ENCODE data around the gene STARD13.

The STARD13 gene

DNA sequence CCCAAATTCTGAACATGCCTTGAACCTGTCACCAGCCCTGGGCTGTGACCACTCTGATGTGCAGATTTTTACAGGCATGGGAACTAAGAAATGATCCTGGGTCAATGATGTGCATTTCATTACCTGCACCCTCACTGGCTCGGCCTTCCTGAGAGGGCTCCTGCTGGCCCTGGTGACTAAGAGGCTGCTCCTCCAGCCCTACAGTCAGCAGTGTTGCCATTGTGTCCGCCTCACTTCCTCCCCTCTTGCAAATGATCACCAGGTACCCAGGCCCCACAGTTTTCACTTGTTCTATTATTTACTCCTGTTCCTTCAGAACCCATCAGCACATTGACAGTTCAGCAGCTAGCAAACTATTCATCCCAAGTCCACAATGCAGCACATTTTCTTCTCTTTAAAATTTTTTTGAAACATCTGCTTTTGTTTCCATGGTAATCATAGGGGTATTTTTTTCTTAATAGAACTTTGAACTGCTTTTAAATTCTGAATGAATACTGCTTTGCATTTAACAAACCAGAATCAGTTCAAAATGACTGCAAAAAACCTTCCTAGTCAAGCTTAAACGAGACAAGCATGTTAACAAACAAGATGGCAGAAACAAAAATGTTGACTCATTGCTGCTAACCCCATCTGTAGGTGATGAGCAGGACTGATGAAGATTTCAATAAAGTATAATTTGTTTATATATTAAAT lies 29.3 kb downstream of the STARD13 start:
- Histone ChIP-seq H3K4me1 (ENCODE audit: control insufficient read depth, insufficient read depth, low read length) (peaks cover 12% of the 10 kb centered on the region), H3K27ac (ENCODE audit: low read length) (no peak overlapping the region), H3K27me3 (ENCODE audit: control insufficient read depth in 1 of 2, insufficient read depth in 2 of 2, low read length in 2 of 2) (no peaks in the 10 kb centered on the region), H3K9ac (ENCODE audit: low read length in 2 of 2) (no peak overlapping the region), H3K4me3 (ENCODE audit: low read length in 2 of 2) (no peak overlapping the region), H3K36me3 (ENCODE audit: control insufficient read depth in 2 of 2, insufficient read depth in 2 of 2, low read length in 2 of 2) (no peaks in the 10 kb centered on the region), H3K9me3 (ENCODE audit: control insufficient read depth in 2 of 2, low read length in 2 of 2) (no peaks in the 10 kb centered on the region)

DNA sequence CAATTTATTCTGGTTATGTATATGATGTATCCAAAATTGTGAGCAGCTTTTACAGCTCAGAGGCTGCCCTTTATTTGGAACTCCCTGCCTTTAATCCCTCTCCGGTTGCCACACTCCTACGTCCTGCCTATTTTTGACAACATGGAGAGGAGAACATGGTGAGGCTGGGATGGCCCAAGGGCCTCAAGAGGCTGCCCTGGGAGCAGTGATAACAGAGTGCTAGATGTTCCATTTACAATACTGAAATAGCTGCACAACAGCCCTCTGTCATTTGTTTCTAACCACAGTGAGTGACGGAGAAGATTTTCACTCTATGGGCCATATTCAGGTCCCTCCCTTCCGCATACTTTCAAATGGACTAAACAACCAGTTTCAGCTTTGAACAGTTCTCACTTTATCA lies 33.4 kb downstream of the STARD13 start:
- H3K27ac ChIP-seq (ENCODE audit: low read length), result no peak overlapping the region
- no peaks in the 10 kb centered on the region for H3K36me3 ChIP-seq (ENCODE audit: control insufficient read depth in 2 of 2, insufficient read depth in 2 of 2, low read length in 2 of 2)
- no peaks in the 10 kb centered on the region for H3K27me3 ChIP-seq (ENCODE audit: control insufficient read depth in 1 of 2, insufficient read depth in 2 of 2, low read length in 2 of 2)
- no peak overlapping the region for H3K4me3 ChIP-seq (ENCODE audit: low read length in 2 of 2)
- no peaks in the 10 kb centered on the region for H3K9me3 ChIP-seq (ENCODE audit: control insufficient read depth in 2 of 2, low read length in 2 of 2)
- H3K4me1 ChIP-seq (ENCODE audit: control insufficient read depth, insufficient read depth, low read length), result peaks cover 10% of the 10 kb centered on the region
- H3K9ac ChIP-seq (ENCODE audit: low read length in 2 of 2), result no peak overlapping the region

DNA sequence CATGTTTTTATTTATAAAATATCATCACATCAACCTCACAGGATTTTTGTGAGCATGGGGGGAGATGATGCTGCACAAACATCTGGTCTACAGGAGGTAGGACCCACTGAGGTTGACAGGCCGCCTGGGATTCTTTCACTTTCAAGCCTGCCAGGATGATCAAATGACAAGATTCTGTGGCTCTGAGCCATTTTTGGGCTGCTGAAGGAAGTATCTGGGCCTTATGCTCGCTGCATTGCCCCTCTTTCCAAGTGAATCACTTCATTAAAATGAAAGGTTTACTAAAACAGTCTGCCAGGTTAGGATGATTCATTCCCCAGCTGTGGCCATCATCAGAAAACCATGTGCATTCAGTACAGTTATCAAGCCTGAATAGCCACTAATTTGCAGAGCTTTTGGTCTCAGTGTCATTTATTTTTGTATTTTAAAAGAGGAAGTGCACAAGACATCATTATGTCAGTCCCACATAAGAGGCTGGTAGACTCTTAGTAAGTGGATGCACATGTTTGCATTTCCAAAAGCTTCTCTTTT lies 34.4 kb downstream of the STARD13 start:
- Histone ChIP-seq H3K4me1 (ENCODE audit: control insufficient read depth, insufficient read depth, low read length) (peaks cover 10% of the 10 kb centered on the region), H3K36me3 (ENCODE audit: control insufficient read depth in 2 of 2, insufficient read depth in 2 of 2, low read length in 2 of 2) (no peaks in the 10 kb centered on the region), H3K4me3 (ENCODE audit: low read length in 2 of 2) (peak overlapping the region in 1 of 2 donors; percentile 42), H3K9me3 (ENCODE audit: control insufficient read depth in 2 of 2, low read length in 2 of 2) (no peaks in the 10 kb centered on the region), H3K27me3 (ENCODE audit: control insufficient read depth in 1 of 2, insufficient read depth in 2 of 2, low read length in 2 of 2) (no peaks in the 10 kb centered on the region), H3K27ac (ENCODE audit: low read length) (peak overlapping the region; percentile 20), H3K9ac (ENCODE audit: low read length in 2 of 2) (peak overlapping the region in 1 of 2 donors; percentile 34)

DNA sequence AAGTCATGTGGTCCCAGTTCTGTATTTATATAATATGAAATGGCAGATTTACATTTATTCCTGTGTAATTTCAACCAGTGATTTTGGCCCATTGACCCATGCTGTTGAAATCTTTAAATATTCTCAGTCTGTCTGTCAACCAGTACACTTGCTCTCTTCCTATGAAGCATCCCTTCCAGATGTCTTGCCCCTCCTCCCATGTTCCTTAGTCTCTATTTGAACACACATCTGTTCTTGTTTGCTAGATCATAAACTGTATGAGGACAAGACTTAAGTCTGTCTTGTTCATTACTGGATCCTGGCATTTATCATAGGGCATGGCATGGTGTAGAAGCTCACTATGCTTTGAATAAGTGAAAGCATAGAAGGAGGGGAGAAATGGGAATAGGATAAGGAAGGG lies 34.9 kb downstream of the STARD13 start:
- H3K4me1 ChIP-seq (ENCODE audit: control insufficient read depth, insufficient read depth, low read length), result peaks cover 10% of the 10 kb centered on the region
- peak overlapping the region in 1 of 2 donors; percentile 42 for H3K4me3 ChIP-seq (ENCODE audit: low read length in 2 of 2)
- peak overlapping the region in 1 of 2 donors; percentile 34 for H3K9ac ChIP-seq (ENCODE audit: low read length in 2 of 2)
- no peaks in the 10 kb centered on the region for H3K36me3 ChIP-seq (ENCODE audit: control insufficient read depth in 2 of 2, insufficient read depth in 2 of 2, low read length in 2 of 2)
- H3K27me3 ChIP-seq (ENCODE audit: control insufficient read depth in 1 of 2, insufficient read depth in 2 of 2, low read length in 2 of 2), result no peaks in the 10 kb centered on the region
- H3K9me3 ChIP-seq (ENCODE audit: control insufficient read depth in 2 of 2, low read length in 2 of 2), result no peaks in the 10 kb centered on the region
- H3K27ac ChIP-seq (ENCODE audit: low read length), result peak overlapping the region; percentile 20

DNA sequence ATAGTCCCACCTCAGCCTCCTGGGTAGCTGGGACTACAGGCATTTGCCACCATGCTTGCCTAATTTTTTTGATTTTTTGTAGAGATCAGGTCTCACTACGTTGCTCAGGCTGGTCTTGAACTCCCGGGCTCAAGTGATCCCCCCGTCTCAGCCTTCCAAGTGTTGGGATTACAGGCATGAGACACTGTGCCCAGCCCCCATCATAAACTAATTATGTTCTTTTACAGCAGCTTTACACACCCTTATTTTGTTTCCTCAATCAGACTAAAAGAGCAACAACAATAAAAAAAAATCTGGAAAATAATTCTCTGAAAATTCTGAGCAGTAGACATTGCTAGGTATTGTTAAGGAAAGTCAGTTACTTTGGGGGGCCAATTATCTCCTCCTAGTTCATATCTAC lies 35.7 kb downstream of the STARD13 start:
- Histone ChIP-seq H3K4me3 (ENCODE audit: low read length in 2 of 2) (no peak overlapping the region), H3K27ac (ENCODE audit: low read length) (no peak overlapping the region), H3K9ac (ENCODE audit: low read length in 2 of 2) (no peak overlapping the region), H3K36me3 (ENCODE audit: control insufficient read depth in 2 of 2, insufficient read depth in 2 of 2, low read length in 2 of 2) (no peaks in the 10 kb centered on the region), H3K9me3 (ENCODE audit: control insufficient read depth in 2 of 2, low read length in 2 of 2) (no peaks in the 10 kb centered on the region), H3K4me1 (ENCODE audit: control insufficient read depth, insufficient read depth, low read length) (peaks cover 10% of the 10 kb centered on the region), H3K27me3 (ENCODE audit: control insufficient read depth in 1 of 2, insufficient read depth in 2 of 2, low read length in 2 of 2) (no peaks in the 10 kb centered on the region)

DNA sequence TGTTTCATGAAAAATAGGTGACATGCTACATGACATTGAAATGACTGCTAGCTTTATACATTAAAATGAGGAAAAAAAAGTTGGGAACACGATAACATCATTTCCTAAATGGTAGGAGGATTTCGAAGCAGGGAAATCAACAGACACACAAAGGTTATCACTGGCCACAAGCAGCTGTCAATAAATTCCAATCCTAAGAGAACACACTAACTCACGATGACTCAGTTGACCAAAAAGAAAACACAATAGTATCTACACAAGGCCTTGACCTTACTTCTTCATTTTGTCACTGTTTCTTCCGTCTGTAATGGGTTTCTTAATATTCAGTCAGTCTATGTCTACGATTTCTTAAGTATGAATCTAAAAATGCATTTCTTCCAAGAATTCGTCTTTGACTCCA lies 36.5 kb downstream of the STARD13 start:
- Histone ChIP-seq H3K36me3 (ENCODE audit: control insufficient read depth in 2 of 2, insufficient read depth in 2 of 2, low read length in 2 of 2) (peaks cover 0 to 2% of the 10 kb centered on the region in 2 donors), H3K4me3 (ENCODE audit: low read length in 2 of 2) (no peak overlapping the region), H3K27ac (ENCODE audit: low read length) (no peak overlapping the region), H3K27me3 (ENCODE audit: control insufficient read depth in 1 of 2, insufficient read depth in 2 of 2, low read length in 2 of 2) (no peaks in the 10 kb centered on the region), H3K4me1 (ENCODE audit: control insufficient read depth, insufficient read depth, low read length) (peaks cover 6% of the 10 kb centered on the region), H3K9me3 (ENCODE audit: control insufficient read depth in 2 of 2, low read length in 2 of 2) (no peaks in the 10 kb centered on the region), H3K9ac (ENCODE audit: low read length in 2 of 2) (no peak overlapping the region)

DNA sequence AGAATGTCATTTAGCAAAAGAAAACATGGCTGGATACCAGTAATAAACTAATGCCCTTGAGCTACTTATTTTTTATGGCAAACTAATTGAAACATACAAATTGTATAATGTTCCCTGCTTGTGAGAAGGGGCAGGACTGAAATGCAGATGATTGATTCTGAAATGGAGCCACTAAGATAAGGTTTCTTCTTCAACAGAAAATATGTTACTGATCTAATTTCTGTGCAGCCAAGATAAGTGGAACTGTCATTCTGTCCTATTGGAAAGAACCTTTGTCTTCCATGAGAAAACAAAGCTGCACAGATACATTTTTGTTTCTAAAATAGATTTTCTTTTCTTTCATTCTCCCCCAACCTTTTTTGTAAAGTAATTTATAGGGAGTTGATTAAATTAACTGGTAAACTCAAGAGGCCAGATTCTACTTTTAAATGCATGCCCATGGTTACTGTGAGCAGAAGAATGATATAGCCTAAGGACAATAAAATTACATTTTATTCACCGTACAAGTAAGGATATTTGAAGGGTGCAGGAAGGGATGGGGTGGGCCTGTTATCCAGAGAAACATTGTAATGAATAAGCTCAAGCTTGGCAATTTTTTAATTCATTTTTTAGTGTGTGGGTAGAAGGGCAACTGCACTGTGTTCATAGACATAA lies 39.9 kb downstream of the STARD13 start:
- no peak overlapping the region for H3K9ac ChIP-seq (ENCODE audit: low read length in 2 of 2)
- no peak overlapping the region for H3K4me3 ChIP-seq (ENCODE audit: low read length in 2 of 2)
- no peaks in the 10 kb centered on the region for H3K27me3 ChIP-seq (ENCODE audit: control insufficient read depth in 1 of 2, insufficient read depth in 2 of 2, low read length in 2 of 2)
- no peaks in the 10 kb centered on the region for H3K9me3 ChIP-seq (ENCODE audit: control insufficient read depth in 2 of 2, low read length in 2 of 2)
- no peak overlapping the region for H3K27ac ChIP-seq (ENCODE audit: low read length)
- H3K36me3 ChIP-seq (ENCODE audit: control insufficient read depth in 2 of 2, insufficient read depth in 2 of 2, low read length in 2 of 2), result peaks cover 2% of the 10 kb centered on the region in 2 donors
- H3K4me1 ChIP-seq (ENCODE audit: control insufficient read depth, insufficient read depth, low read length), result peaks cover 1% of the 10 kb centered on the region

DNA sequence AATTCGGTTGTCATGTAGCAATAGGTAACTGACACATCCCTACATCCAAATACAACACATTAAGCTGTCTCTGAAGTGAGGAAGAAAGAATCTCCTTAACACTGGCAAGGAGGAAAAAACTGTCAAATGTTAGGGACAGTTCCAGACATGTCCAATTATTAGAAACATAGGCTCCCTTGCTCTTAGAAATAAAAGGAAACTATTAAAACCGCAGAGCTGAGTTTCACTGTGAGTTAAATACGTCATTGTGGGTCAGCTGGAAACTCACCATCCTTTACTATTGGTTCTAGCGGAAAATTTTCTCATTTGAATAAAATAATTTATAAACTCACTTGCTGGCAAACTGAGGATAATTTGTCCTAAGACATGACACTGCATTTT lies 40.7 kb downstream of the STARD13 start:
- Histone ChIP-seq H3K27me3 (ENCODE audit: control insufficient read depth in 1 of 2, insufficient read depth in 2 of 2, low read length in 2 of 2) (no peaks in the 10 kb centered on the region), H3K27ac (ENCODE audit: low read length) (no peak overlapping the region), H3K4me3 (ENCODE audit: low read length in 2 of 2) (no peak overlapping the region), H3K9me3 (ENCODE audit: control insufficient read depth in 2 of 2, low read length in 2 of 2) (no peaks in the 10 kb centered on the region), H3K9ac (ENCODE audit: low read length in 2 of 2) (no peak overlapping the region), H3K36me3 (ENCODE audit: control insufficient read depth in 2 of 2, insufficient read depth in 2 of 2, low read length in 2 of 2) (peaks cover 2% of the 10 kb centered on the region in 2 donors), H3K4me1 (ENCODE audit: control insufficient read depth, insufficient read depth, low read length) (no peaks in the 10 kb centered on the region)

DNA sequence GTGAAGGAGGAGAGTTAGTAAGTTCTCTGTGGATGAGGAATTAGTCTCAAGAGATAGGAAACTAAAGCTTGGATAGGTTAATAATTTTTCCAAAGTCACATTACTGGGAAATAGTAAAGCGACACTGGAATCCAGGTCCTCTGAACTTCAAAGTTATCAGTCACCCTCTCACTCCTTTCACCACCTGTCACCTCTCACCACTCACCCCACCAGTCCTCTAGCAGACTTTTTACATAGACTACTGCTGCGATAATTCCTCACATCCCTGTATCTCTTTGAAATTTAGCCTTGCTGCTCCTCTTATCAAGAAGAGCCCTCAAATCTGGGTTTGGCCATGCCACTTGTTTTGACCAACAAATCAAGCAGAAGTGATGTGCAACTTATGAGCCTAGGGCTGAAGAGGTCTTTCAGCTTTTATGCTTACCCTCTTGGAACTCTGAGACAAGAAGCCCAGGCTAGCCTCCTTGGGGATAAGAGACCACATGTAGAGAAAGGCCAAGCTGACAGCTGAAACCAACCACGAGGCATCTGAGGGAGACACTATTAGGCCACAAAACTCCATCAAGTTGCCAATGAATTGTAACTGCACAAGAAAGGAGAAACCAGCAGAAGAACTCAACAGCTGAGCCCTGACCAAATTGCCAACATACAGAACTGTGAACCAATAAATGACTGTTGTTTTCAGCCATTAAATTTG lies 41.2 kb downstream of the STARD13 start:
- Histone ChIP-seq H3K9me3 (ENCODE audit: control insufficient read depth in 2 of 2, low read length in 2 of 2) (no peaks in the 10 kb centered on the region), H3K4me3 (ENCODE audit: low read length in 2 of 2) (no peak overlapping the region), H3K36me3 (ENCODE audit: control insufficient read depth in 2 of 2, insufficient read depth in 2 of 2, low read length in 2 of 2) (peaks cover 2% of the 10 kb centered on the region in 2 donors), H3K27ac (ENCODE audit: low read length) (no peak overlapping the region), H3K27me3 (ENCODE audit: control insufficient read depth in 1 of 2, insufficient read depth in 2 of 2, low read length in 2 of 2) (no peaks in the 10 kb centered on the region), H3K9ac (ENCODE audit: low read length in 2 of 2) (no peak overlapping the region), H3K4me1 (ENCODE audit: control insufficient read depth, insufficient read depth, low read length) (no peaks in the 10 kb centered on the region)

DNA sequence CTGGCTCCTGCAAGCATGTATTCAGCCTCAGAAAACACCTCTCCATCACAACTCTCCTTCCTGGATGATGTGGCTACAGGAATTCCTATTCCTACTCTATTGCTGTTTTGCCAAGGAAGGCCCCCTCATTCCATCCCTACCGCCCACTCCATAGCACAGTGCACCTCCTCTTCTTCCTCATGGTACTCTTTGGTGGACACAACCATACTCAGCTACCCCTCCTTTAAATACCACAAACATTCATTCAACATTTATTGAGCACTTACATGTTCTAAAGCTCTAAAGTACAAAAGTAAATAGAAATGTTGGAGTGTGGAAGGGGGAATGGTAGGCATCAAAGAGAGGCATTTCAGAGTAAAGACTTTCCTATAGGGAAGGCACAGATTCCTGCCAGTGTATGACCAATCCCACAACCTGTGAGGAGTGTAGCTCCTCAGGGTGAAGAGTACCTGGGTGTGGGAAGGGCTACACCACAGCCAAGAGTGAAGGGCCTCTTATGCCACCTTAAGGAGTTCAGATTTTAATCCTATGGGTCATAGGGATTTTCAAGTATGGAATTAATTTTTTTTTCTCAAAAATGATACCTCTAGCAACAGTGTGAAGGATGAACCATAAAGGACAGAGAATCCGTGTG lies 42.5 kb downstream of the STARD13 start:
- no peak overlapping the region for H3K4me3 ChIP-seq (ENCODE audit: low read length in 2 of 2)

More for the DNA sequence above, 42.5 kb downstream of the STARD13 start:
- no peak overlapping the region for H3K9ac ChIP-seq (ENCODE audit: low read length in 2 of 2)
- no peak overlapping the region for H3K27ac ChIP-seq (ENCODE audit: low read length)
- H3K36me3 ChIP-seq (ENCODE audit: control insufficient read depth in 2 of 2, insufficient read depth in 2 of 2, low read length in 2 of 2), result peaks cover 2% of the 10 kb centered on the region in 2 donors
- no peaks in the 10 kb centered on the region for H3K9me3 ChIP-seq (ENCODE audit: control insufficient read depth in 2 of 2, low read length in 2 of 2)
- H3K27me3 ChIP-seq (ENCODE audit: control insufficient read depth in 1 of 2, insufficient read depth in 2 of 2, low read length in 2 of 2), result no peaks in the 10 kb centered on the region
- no peaks in the 10 kb centered on the region for H3K4me1 ChIP-seq (ENCODE audit: control insufficient read depth, insufficient read depth, low read length)
